HepG2 (cell line): Measurements from ENCODE around the gene ATOH8. TPM values are rescaled to one million over a fixed set of nuclear protein-coding genes. Genes with fewer than 3 reads are reported as not detected.

Experiments
- ATAC-seq: fragments of 200-7000 bp; cut with Tn5 transposase; 3 replicates; pipeline ENCODE4 v1.9.1; 2020; ENCODE audit warnings: mild to moderate bottlenecking, moderate library complexity
- BruUV-seq: library from RNA; stranded (reverse); fragments of 400-500 nt; replicated peaks from 2 replicates; lab custom pipeline; 2021; lab: Mats Ljungman, UMichigan
- CTCF ChIA-PET: fragments of 300-600 bp; formaldehyde crosslinking; extraction: SDS; loops from one replicate; lab custom pipeline; 2021; ENCODE audit warnings: low total read pairs, inconsistent platforms, low intra/inter-chr PET ratio; lab: Yijun Ruan, JAX
- POLR2A ChIA-PET: fragments of 350-600 bp; sonication (Branson Sonifier 250); formaldehyde crosslinking; loops from one replicate; lab custom pipeline; 2020; ENCODE audit warnings: antibody characterized with exemption, inconsistent platforms; lab: Yijun Ruan, JAX
- DNase-seq: peaks from one replicate; pipeline ENCODE4 v3.0.0-alpha.2; 2015; ENCODE audit warnings: low spot score
- FAIRE-seq: peaks from 3 replicates; lab custom pipeline; 2011; peaks lifted over from hg19 to GRCh38; lab: Jason Lieb, UNC
- H2AFZ ChIP-seq: one replicate; pipeline ENCODE4 v1.6.1; 2011; ENCODE audit warnings: low read length, inconsistent platforms
- H3K27ac ChIP-seq: fragments of 300-600 bp; 3 replicates; pipeline ENCODE4 v1.8.0; 2011; ENCODE audit warnings: mixed run types, mild to moderate bottlenecking, mixed read lengths, low read length, inconsistent platforms; ENCODE audit not compliant: insufficient read depth; ENCODE audit errors: extremely low read length
- H3K27me3 ChIP-seq, 2 experiments: fragments of 200-600 bp in 1 of 2; 2 replicates in 1 of 2; 3 replicates in 1 of 2; pipeline versions ENCODE4 v1.6.0 to v1.8.0; 2011; ENCODE audit warnings: low read length in 2 of 2, mild to moderate bottlenecking in 2 of 2, moderate library complexity in 2 of 2, inconsistent platforms in 1 of 2; ENCODE audit not compliant: insufficient read depth in 2 of 2, control insufficient read depth in 1 of 2
- H3K36me3 ChIP-seq, 2 experiments: fragments of 200-600 bp in 1 of 2; replicated peaks in 1 of 2; 2 replicates in 1 of 2; 3 replicates in 1 of 2; pipeline versions ENCODE4 v1.5.1 to v1.8.0; 2011; ENCODE audit warnings: low read length in 2 of 2, inconsistent platforms in 1 of 2; ENCODE audit not compliant: insufficient read depth in 2 of 2, control insufficient read depth in 1 of 2
- H3K4me1 ChIP-seq: 2 replicates; pipeline ENCODE4 v1.5.1; 2012; ENCODE audit warnings: low read length, inconsistent platforms; ENCODE audit not compliant: insufficient read depth
- H3K4me2 ChIP-seq: 2 replicates; pipeline ENCODE4 v1.6.0; 2011; ENCODE audit warnings: low read depth, low read length, inconsistent platforms
- H3K4me3 ChIP-seq, 3 experiments: fragments of 200-600 bp in 1 of 3; sonication (generic), shearing (Covaris generic) in 1 of 3; replicated peaks in 1 of 3; 2 replicates each; pipeline ENCODE4 v1.5.1; 2011 to 2016; ENCODE audit warnings: low read length in 3 of 3, inconsistent platforms in 2 of 3, low read depth in 2 of 3, mild to moderate bottlenecking in 2 of 3, control low read depth in 1 of 3, mixed read lengths in 1 of 3; ENCODE audit not compliant: insufficient read depth in 1 of 3
- H3K79me2 ChIP-seq: one replicate; pipeline ENCODE4 v1.6.1; 2011; ENCODE audit warnings: low read length, inconsistent platforms; ENCODE audit not compliant: insufficient read depth
- H3K9ac ChIP-seq: 2 replicates; pipeline ENCODE4 v1.6.0; 2011; ENCODE audit warnings: mild to moderate bottlenecking, low read depth, low read length, inconsistent platforms; ENCODE audit not compliant: insufficient read depth
- H3K9me3 ChIP-seq: 2 replicates; pipeline ENCODE4 v1.5.1; 2012; ENCODE audit warnings: mild to moderate bottlenecking, low read length
- H4K20me1 ChIP-seq: 2 replicates; pipeline ENCODE4 v1.6.0; 2011; ENCODE audit warnings: inconsistent platforms, mild to moderate bottlenecking, low read length, moderate library complexity; ENCODE audit not compliant: insufficient read depth
- ARID5B ChIP-seq: IDR thresholded peaks from 2 replicates; pipeline ENCODE4 v1.4.0; 2020; ENCODE audit warnings: mild to moderate bottlenecking, missing genetic modification reagents
- CREB3 ChIP-seq: sonication (generic); formaldehyde crosslinking; IDR thresholded peaks from 2 replicates; pipeline ENCODE4 v1.5.0; 2020; ENCODE audit warnings: missing genetic modification reagents
- FOXA3 ChIP-seq: IDR thresholded peaks from 2 replicates; pipeline ENCODE4 v1.6.1; 2016; ENCODE audit warnings: missing genetic modification reagents, missing compliant biosample characterization
- GATAD2A ChIP-seq: IDR thresholded peaks from 2 replicates; pipeline ENCODE4 v1.6.1; 2016
- GPN1 ChIP-seq: sonication (generic); formaldehyde crosslinking; IDR thresholded peaks from 2 replicates; pipeline ENCODE4 v1.5.1; 2020; ENCODE audit warnings: missing genetic modification reagents, borderline replicate concordance
- GTF2F1 ChIP-seq: fragments of 150-350 bp; IDR thresholded peaks from 2 replicates; pipeline ENCODE4 v1.6.1; 2014; ENCODE audit warnings: low read length
- KLF6 ChIP-seq: IDR thresholded peaks from 2 replicates; pipeline ENCODE4 v1.8.0; 2016; ENCODE audit warnings: missing biosample characterization, missing genetic modification reagents
- NFAT5 ChIP-seq: sonication (generic); formaldehyde crosslinking; IDR thresholded peaks from 2 replicates; pipeline ENCODE4 v1.4.0; 2020; ENCODE audit warnings: missing genetic modification reagents
- PHF20 ChIP-seq: sonication (generic); formaldehyde crosslinking; IDR thresholded peaks from 2 replicates; pipeline ENCODE4 v1.5.0; 2020; ENCODE audit warnings: mild to moderate bottlenecking, missing genetic modification reagents
- YEATS4 ChIP-seq: sonication (generic); formaldehyde crosslinking; IDR thresholded peaks from 2 replicates; pipeline ENCODE4 v1.4.0; 2020; ENCODE audit warnings: missing genetic modification reagents, borderline replicate concordance
- ZBTB1 ChIP-seq: sonication (generic); formaldehyde crosslinking; IDR thresholded peaks from 2 replicates; pipeline ENCODE4 v1.4.0; 2020; ENCODE audit warnings: missing genetic modification reagents, borderline replicate concordance
- ZNF350 ChIP-seq: sonication (generic); formaldehyde crosslinking; IDR thresholded peaks from 2 replicates; pipeline ENCODE4 v1.4.0; 2020; ENCODE audit warnings: mild to moderate bottlenecking, low read depth, missing genetic modification reagents, borderline replicate concordance
- WGBS: methylation state at CpG from one replicate; pipeline ENCODE4 v1.1.6; 2017; ENCODE audit warnings: low lambda C conversion rate; 5-methylcytosine and 5-hydroxymethylcytosine counted together
- in situ Hi-C: cut with HindIII; loops from 2 replicates; pipeline ENCODE4 v1.10.0; 2017; ENCODE audit warnings: low pct_unique_long_range_greater_than_20kb; ENCODE audit not compliant: extremely low pct_ligation_motif_present
- intact Hi-C: fragments of 100-400 bp; cut with micrococcal nuclease; formaldehyde crosslinking; loops from one replicate; pipeline ENCODE4 v1.10.0; 2022; ENCODE audit not compliant: unreplicated experiment
- polyA plus RNA-seq, 8 experiments: library from polyadenylated mRNA; depleted of rRNA in 3 of 8; stranded (reverse) in 7 of 8; unstranded in 1 of 8; fragments of >200 nt; fragmentation: Illumina TruSeq in 4 of 8; extraction: Trizol in 4 of 8; gene quantifications; 2 replicates each; pipeline versions ENCODE4 v1.2.1 to v1.2.3, GENCODE V29; 2011 to 2016; ENCODE audit warnings: low read depth in 4 of 8, missing spikeins in 1 of 8, mixed read lengths in 1 of 8; ENCODE audit not compliant: insufficient read depth in 1 of 8
- total RNA-seq, 5 experiments: library from RNA; depleted of rRNA; stranded (reverse); fragments of >200 nt; fragmentation: Illumina TruSeq; extraction: Trizol; gene quantifications; 2 replicates each; pipeline ENCODE4 v1.2.3, GENCODE V29; 2016; ENCODE audit warnings: low read depth in 1 of 5

Gene ATOH8
- total and polyA plus RNA-seq, 2 of the 13 experiments (the other 11 are each of a cell fraction or from before 2014, with no cell fraction given), result 0.13 to 0.61 TPM

GRCh38 chr2:85706599-85707296 lies 47.0 kb upstream of the ATOH8 start (continued):
- TF ChIP-seq NFAT5 (CRISPR knock-in tag) (no peak), ZBTB1 (CRISPR knock-in tag) (no peak), YEATS4 (no peak), GPN1 (CRISPR knock-in tag) (no peak), CREB3 (no peak)

- no peaks in the 10 kb centered on the region for H3K36me3 ChIP-seq
- H3K27me3 ChIP-seq, result peaks cover 12 to 37% of the 10 kb centered on the region in 2 experiments; a peak in 4 of 5 replicates
- intact Hi-C loops, result loop anchor here (1.0 kb wide), 2 partner anchors 28 to 70 kb away; no protein-coding TSS in a partner anchor
- no peak overlapping the region for H3K9ac ChIP-seq
- 3% methylated on average over 10 of the region's 10 CpGs for WGBS
- H3K9me3 ChIP-seq, result no peaks in the 10 kb centered on the region
- H3K4me3 ChIP-seq, result no peak overlapping the region
- no TSS peak for BruUV-seq
- H3K27ac ChIP-seq, result no peak overlapping the region
- H3K79me2 ChIP-seq, result no peaks in the 10 kb centered on the region
- peaks cover 11% of the 10 kb centered on the region for H3K4me1 ChIP-seq
- DNase-seq, result peak; percentile 73
- H4K20me1 ChIP-seq, result no peaks in the 10 kb centered on the region
- POLR2A ChIA-PET, result no interaction called here
- no peak overlapping the region for H2AFZ ChIP-seq
- peak; percentile 99 for FAIRE-seq
- in situ Hi-C loops, result no loop called here
- CTCF ChIA-PET, result interaction anchor here (0.9 to 3.9 kb wide), 5 partner anchors 28 to 314 kb away, joined by 3 to 36 read pairs (median 3); no protein-coding TSS in a partner anchor
- H3K4me2 ChIP-seq, result no peak overlapping the region
- ATAC-seq, result peak; percentile 81
- TF ChIP-seq GATAD2A (peak; percentile 39; the same call in 1 of the 2 replicates), GTF2F1 (no peak), PHF20 (CRISPR knock-in tag) (no peak), ZNF350 (no peak), FOXA3 (CRISPR knock-in tag) (peak; percentile 9; the same call in 1 of the 2 replicates), KLF6 (CRISPR knock-in tag) (no peak), ARID5B (CRISPR knock-in tag) (0 out of 2 replicates have a peak, but pooled peaks have one; percentile 20)
Measured at GRCh38 chr2:85707304-85707703, 46.5 kb upstream of the ATOH8 start.
